HG02885 (cell line): ENCODE measurements around the gene PPP1R12B.
A peak's percentile ranks its signal among the peaks of the same experiment; 100 is the strongest.

ENCODE experiments used
- ATAC-seq: cut with Tn5 transposase; IDR thresholded peaks from one replicate; pipeline ENCODE4 v1.9.1; 2021; ENCODE audit warnings: mild to moderate bottlenecking; ENCODE audit not compliant: unreplicated experiment, poor library complexity

The PPP1R12B gene, protein sequence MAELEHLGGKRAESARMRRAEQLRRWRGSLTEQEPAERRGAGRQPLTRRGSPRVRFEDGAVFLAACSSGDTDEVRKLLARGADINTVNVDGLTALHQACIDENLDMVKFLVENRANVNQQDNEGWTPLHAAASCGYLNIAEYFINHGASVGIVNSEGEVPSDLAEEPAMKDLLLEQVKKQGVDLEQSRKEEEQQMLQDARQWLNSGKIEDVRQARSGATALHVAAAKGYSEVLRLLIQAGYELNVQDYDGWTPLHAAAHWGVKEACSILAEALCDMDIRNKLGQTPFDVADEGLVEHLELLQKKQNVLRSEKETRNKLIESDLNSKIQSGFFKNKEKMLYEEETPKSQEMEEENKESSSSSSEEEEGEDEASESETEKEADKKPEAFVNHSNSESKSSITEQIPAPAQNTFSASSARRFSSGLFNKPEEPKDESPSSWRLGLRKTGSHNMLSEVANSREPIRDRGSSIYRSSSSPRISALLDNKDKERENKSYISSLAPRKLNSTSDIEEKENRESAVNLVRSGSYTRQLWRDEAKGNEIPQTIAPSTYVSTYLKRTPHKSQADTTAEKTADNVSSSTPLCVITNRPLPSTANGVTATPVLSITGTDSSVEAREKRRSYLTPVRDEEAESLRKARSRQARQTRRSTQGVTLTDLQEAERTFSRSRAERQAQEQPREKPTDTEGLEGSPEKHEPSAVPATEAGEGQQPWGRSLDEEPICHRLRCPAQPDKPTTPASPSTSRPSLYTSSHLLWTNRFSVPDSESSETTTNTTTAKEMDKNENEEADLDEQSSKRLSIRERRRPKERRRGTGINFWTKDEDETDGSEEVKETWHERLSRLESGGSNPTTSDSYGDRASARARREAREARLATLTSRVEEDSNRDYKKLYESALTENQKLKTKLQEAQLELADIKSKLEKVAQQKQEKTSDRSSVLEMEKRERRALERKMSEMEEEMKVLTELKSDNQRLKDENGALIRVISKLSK

DNA sequence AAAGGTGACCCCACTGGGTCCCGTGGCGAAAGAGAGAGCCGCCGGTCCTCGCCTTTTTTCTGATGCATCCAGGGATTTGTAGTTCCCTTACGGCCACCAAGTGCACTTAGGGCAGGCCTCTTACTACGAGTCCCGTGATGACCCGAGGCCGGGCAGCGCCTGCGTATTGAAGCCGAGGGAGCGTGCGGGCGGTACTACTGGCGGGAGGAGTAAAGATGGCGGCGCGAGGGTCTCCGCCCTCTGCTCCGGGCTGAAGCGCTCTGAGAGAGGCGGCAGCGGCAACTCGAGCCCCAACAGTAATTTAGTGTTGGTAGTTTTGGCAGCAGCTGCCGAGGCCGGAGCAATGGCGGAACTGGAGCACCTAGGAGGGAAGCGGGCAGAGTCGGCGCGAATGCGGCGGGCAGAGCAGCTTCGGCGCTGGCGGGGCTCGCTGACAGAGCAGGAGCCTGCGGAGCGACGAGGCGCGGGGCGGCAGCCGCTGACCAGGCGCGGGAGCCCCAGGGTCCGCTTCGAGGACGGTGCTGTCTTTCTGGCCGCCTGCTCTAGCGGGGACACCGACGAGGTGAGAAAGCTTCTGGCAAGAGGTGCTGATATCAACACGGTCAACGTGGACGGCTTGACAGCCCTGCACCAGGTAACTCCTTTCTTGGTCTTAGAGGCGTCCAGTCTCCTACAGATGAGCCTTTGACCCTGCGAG lies at the start of gene PPP1R12B:
Gene PPP1R12B (plus strand): TSS at position 191 of the 697 bp plus-strand sequence. CDS start 153 bp downstream, at position 344.
- ATAC-seq: peak; percentile 98

DNA sequence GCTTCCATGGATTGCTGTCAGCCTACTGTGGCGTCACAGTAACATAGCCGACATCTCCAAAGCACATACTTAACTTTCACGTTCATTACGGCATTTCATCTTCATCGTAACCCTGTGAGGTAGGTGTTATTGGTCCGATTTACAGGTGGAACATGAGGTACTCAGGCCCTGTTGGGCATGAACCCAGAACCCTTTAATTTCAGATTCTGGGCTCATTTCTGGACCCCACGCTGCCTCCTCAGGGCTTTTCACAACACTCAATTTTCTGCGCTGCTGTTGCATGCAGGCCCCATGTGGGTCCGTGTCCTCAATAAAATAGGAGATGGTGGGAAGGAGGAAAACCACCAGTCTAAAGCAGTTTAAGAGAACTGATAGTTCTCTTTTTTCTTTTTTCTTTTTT lies 46.3 kb upstream of the PPP1R12B start:
- no peak for ATAC-seq

DNA sequence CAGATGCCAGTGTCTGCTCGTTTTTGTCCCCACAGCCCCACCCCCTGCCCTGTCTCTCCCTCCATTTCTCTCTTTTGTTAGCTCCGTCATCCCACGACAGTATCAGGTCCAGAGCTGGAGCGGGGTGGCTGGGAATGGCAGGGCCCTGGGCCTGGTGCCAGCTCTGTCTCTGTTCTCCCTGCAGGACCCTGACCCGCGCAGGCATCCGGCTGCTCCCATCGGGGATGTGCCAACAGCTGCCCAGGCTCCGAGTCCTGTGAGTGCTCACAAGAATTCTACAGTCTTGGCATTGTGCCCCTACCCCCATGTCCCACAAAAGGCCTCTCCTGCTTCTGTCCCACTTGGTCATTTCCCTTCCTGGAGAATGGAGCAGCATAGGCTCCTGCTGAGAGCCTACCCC lies 44.1 kb upstream of the PPP1R12B start:
- no peak for ATAC-seq

DNA sequence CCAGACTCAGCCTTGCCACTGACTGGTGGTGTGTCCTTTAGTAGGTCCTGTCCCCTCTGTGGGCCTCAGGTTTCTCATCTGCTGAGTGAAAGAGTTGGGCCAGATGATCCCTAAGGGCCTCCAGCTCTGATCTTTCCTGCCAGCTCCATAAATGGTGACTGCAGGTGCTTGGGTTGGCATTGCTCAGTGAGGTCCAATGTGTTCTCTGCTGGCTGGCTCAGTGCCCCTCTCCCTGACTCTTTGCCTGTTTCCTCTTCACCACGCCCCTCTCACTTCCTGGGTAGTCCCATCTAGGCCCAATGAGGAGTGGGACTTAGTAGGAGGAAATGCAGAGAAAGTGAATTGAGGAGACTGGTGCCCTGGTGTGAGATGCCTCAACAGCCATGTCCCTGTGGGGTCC lies 43.3 kb upstream of the PPP1R12B start:
- no peak for ATAC-seq

DNA sequence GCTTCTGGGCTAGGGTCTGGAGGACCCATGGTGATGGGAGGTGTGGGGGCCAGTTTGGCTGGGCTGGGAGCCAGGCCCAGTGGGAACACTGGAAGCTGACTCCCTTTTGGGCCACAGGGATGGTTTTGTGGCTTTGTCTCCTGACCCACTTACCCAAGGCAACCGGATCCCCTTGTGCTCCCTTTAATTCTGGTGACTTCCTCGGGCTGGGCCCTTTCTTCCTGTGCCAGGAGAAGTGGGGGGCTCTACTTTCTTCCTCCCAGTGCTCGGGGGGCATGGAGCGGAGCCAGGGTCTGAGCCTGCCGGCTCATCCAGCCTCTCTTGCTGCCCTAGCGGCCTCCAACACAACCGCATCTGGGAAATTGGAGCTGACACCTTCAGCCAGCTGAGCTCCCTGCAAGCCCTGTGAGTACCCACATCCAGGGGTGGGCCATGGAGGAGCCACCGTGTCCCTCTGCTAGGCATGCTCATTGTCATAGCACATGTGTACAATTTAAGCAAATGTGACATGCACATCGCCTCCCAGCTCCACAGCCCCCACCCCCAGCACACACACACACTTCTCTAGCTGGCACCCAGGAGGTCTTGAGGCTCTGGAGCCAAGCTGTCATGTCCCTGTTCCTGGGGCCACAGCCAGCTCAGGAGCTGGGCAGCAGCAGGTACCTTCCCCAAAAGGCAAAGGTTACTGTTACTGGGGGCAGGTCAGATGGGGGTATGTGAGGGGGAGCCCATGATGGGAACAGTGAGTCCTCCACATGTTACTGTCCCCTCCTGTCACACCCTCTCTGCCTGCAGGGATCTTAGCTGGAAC lies 41.8 kb upstream of the PPP1R12B start:
- ATAC-seq: no peak

DNA sequence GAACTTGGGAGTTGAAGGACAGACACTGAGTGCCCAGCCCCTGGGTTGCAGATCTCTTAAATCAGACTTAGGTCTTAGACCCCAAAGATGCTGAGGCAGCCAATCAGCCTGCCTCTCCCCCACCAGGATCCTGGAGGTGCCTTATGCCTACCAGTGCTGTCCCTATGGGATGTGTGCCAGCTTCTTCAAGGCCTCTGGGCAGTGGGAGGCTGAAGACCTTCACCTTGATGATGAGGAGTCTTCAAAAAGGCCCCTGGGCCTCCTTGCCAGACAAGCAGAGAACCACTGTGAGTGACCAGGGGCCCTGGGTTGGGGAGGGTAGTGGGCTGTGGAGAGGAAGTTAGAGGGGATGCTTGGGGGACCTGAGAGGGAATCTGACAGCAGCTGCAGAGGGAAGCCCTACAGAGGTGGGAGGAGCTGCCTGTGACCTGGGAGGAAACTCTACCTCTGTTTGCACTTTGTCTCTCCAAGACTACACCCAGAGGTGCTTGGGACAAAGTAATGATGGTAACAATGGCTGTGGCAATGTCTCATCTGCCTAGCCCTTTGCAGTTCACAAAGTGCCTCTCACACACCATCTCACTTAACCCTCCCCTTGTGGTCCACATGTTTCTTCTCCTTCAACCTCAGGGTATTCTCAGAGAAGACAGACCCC lies 38.3 kb upstream of the PPP1R12B start:
- no peak for ATAC-seq

DNA sequence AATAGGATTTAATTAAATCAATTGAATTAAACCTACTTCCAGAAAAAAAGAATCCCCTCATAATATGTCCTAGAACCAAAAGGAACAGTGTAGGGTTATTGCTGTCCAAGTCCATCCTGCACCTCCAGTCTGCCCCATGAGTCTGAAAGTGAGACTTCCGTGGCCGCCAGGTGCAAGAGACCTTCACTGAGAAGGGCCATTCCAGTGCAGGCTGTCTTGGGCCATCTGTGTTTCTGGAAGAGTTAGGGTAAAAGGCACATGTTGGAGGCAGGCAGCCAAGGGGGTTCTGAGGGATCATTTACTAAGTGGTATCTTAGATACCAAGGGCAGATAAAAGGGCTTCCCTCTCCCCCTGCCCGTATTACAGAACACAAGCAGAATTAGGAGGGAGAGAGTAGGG lies 37.8 kb upstream of the PPP1R12B start:
- no peak for ATAC-seq

DNA sequence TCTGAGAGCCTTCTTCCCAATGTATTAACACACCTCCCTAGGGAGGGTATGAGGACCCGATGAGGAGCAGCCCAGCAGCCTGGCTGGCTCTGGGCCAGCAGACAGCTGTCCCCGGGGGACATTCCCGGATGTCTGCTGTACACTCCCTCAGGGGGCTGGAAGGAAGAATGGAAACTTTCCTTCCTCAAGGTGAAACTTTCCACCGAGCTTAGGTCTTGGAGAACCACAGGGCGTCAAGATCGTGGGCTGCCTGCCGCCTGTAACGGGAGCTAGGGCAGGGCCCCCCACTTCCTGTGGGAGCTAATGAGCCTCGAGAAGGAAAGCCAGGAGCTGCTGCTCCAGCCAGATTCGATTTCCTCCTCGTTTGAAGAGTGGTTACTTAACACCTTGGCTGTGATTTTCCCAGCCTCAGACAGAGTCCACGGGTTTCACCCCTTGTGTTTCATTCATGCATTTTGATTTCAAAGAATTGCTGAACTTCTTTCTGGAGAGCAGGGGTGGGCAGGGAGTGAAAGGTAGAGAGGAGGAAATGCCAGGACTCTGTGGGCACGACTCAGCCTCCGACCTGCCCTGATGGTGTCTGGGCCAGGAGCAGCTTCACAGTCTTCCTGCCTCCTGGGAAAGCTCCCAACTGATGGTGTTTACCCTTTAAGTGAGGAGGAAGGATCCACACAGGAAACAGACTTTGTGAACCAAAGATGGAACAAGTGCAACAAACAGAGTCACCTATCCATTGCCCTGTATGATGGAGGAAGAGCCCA lies 36.4 kb upstream of the PPP1R12B start:
- no peak for ATAC-seq

DNA sequence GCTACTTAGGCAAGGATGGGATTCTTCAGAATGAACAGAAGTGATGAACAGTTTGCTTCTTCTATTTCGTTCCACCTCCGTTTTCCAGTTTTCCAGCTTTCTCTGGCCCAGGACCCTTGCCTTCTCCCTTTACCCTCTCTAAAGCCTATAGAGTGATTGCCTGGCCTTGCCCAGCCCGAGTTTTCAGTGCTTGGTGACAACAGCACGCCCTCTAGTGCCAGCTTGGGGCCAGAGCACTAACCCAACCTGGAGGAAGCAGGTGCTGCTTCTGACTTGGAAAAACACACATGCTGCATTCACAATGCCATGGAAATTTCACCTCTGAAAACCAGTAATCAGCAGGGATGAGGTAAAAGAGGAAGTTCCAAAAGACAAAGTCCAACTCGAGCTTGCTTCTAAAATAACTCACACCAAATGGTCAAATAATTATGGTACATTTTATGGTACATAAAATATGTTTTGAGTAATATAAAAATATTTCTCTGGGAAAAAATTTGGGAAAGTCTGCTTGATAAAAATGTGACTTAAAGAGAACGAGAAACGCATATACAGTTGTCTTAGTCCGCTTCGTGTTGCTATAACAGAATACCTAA lies 32.8 kb upstream of the PPP1R12B start:
- no peak for ATAC-seq

DNA sequence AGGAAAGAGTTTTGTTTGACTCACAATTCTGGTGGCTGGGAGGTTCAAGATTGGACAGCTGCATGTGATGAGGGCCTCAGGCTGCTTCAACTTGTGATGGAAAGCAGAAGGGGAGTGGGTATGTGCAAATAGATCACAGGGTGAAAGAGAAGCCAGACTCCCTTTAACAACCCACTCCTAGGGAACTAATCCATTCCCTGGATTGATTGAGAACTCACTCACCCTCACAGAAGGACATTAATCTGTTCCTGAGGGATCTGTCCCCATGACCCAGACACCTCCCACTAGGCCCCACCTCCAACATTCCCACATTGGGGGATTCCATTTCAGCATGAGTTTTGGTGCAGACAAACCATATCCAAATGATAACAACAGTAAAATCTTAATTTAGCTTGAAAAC lies 32.3 kb upstream of the PPP1R12B start:
- no peak for ATAC-seq

DNA sequence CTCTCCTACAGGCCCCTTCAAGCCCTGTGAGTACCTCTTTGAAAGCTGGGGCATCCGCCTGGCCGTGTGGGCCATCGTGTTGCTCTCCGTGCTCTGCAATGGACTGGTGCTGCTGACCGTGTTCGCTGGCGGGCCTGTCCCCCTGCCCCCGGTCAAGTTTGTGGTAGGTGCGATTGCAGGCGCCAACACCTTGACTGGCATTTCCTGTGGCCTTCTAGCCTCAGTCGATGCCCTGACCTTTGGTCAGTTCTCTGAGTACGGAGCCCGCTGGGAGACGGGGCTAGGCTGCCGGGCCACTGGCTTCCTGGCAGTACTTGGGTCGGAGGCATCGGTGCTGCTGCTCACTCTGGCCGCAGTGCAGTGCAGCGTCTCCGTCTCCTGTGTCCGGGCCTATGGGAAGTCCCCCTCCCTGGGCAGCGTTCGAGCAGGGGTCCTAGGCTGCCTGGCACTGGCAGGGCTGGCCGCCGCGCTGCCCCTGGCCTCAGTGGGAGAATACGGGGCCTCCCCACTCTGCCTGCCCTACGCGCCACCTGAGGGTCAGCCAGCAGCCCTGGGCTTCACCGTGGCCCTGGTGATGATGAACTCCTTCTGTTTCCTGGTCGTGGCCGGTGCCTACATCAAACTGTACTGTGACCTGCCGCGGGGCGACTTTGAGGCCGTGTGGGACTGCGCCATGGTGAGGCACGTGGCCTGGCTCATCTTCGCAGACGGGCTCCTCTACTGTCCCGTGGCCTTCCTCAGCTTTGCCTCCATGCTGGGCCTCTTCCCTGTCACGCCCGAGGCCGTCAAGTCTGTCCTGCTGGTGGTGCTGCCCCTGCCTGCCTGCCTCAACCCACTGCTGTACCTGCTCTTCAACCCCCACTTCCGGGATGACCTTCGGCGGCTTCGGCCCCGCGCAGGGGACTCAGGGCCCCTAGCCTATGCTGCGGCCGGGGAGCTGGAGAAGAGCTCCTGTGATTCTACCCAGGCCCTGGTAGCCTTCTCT lies 30.3 kb upstream of the PPP1R12B start:
- ATAC-seq: no peak

DNA sequence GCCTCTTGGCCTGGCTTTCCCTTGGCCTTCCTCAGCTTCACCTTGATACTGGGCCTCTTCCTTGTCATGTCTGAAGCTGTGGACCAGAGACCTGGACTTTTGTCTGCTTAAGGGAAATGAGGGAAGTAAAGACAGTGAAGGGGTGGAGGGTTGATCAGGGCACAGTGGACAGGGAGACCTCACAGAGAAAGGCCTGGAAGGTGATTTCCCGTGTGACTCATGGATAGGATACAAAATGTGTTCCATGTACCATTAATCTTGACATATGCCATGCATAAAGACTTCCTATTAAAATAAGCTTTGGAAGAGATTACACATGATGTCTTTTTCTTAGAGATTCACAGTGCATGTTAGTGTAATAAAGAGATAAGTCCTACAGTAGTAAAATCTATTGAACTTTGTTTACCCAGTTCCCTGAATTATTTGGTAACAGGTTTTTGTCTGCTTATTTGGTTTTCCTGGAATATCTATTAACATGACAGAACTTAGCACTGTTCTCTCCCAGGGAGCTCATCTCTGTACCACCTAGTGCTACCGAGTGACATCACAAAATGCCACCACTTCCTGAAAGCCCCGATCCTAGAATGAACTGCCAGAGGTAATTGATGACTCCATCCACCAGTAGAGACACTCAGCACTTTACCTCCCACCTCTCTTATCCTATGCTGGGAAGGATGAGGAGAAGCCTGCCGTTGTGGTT lies 29.0 kb upstream of the PPP1R12B start:
- no peak for ATAC-seq

DNA sequence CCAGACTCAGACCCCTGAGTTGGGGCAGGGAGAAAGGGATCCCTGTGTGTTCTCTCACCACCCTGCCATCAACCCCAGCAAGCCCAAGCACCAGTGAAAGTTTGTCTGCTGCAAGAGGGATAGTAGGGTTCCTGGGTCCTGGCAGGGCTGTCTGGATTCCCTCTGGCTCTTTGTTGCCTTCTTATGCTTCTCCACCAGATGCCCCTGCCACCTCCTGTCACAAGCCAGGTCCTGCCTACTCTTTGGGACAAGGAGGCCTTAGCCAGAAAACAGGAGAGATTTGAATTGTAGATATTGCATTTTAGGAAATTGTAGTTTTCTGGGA lies 28.5 kb upstream of the PPP1R12B start:
- ATAC-seq: no peak

DNA sequence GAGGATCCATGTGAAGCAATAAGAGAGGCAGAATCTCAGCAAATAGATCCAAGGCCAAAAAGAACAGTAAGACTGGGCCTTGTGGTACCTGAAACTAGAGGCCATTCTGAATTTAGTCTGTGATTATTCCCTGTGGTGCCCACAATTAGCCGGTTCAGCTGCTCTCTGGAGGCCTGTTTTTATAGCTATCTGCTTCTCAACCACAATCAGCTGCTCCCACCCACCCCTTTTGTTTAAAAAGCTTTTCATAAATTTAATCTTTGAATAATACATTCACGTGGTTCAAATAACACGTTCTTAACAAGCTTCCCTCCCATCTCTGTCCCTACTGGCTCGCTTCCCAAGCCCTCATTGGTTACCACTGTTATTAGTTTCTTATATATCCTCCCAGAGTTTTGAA lies 24.8 kb upstream of the PPP1R12B start:
- ATAC-seq: no peak

DNA sequence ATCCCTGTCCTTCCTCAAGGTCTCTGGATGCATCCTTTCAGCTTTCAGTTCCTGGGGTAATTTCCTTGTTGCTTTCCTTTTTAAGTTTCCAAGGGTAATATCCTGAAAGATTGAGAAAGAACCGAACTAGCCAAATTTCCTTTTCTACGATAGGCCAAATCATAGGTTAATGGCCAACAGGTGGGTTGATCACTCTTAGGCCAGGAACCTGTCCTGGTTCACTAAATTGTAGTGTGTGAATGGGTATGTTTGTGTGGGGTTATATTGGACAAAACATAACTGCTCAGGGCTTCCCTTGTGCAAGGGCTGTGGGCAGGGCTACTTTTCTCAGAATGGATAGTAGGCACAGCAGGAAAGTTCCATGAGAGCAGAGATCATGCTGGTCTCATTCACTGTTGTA lies 23.9 kb upstream of the PPP1R12B start:
- ATAC-seq: no peak

DNA sequence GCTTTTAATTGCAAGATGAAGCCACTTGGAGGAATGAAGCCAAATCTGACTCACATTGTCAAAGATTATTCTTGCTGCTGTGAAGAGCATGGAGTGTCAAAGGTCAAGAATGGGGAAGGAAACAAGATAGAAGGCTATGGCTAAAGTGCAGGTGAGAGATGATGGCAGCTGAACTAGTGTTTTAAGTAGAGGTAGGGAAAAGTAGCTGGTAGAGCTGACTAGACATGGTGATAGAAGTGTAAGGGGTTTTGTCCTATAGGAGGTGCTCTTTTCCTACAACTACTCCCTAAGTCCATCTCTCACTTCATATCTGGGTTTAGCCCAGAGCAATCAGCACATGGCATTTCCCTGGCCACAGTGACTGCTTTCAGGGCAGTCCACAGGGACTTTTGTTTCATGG lies 18.6 kb upstream of the PPP1R12B start:
- ATAC-seq: no peak

DNA sequence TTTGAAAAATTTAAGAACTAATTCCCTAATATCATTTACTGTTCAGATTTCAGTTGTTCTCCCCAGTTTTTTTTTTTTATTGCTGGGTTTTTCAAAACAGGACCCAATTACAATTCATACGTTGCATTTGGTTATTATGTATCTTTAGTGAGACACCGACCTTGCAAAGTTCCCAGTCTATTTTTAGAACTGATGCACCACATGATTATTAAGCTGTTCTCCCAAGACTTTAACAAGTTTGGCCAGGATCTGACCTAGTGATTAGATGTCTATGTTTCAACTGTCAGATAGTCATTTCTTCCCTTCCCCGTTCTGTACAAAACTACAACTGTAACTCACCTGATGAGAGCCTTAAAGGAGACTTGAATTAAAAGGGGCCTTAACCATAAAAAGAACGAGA lies 14.6 kb upstream of the PPP1R12B start:
- ATAC-seq: no peak
